SU-DHL-6 (cell line): ENCODE results near the gene MLN.

ENCODE experiments used
- EZH2phosphoT487 ChIP-seq: fragments of 200-600 bp; sonication (generic), shearing (Covaris generic); conservative IDR thresholded peaks from 2 replicates; pipeline ENCODE4 v1.6.1; 2018; ENCODE audit warnings: mild to moderate bottlenecking, antibody characterized with exemption, low read length, moderate library complexity, mixed read lengths
- TF ChIP-seq, protein P1 (sequence below): fragments of 200-600 bp; sonication (generic); IDR thresholded peaks from one replicate; pipeline ENCODE4 v1.5.1; 2017; ENCODE audit warnings: antibody characterized with exemption, mild to moderate bottlenecking, low read length, moderate library complexity; ENCODE audit not compliant: insufficient read depth, poor library complexity, severe bottlenecking

DNA sequence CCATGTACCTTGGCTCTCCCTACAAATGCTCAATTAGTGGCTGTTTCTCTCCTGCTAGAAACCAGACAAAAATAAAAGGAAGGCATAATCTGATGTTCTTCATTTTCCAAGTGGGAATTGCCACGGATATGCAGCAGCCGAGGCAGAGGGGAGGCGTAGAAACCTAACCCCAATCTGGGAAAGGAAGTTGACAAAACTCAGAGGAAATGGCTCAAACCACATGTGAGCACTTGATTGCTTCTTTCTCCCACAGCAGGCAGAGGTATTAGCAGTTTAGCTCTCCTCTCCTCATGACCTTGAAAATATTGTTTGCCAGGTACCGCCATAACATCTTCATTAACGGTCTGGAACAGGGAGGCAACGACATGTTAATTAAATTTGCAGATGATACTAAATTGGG lies 3.8 kb upstream of the MLN start:
- TF ChIP-seq, protein P1, sequence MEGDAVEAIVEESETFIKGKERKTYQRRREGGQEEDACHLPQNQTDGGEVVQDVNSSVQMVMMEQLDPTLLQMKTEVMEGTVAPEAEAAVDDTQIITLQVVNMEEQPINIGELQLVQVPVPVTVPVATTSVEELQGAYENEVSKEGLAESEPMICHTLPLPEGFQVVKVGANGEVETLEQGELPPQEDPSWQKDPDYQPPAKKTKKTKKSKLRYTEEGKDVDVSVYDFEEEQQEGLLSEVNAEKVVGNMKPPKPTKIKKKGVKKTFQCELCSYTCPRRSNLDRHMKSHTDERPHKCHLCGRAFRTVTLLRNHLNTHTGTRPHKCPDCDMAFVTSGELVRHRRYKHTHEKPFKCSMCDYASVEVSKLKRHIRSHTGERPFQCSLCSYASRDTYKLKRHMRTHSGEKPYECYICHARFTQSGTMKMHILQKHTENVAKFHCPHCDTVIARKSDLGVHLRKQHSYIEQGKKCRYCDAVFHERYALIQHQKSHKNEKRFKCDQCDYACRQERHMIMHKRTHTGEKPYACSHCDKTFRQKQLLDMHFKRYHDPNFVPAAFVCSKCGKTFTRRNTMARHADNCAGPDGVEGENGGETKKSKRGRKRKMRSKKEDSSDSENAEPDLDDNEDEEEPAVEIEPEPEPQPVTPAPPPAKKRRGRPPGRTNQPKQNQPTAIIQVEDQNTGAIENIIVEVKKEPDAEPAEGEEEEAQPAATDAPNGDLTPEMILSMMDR, result no peak
- TF ChIP-seq EZH2phosphoT487, result no peak
